HEK293T (cell line): ENCODE measurements around the gene C5orf24.

Experiments
- BHLHE40 ChIP-seq: fragments of 450-650 bp; IDR thresholded peaks from 2 replicates; pipeline ENCODE4 v1.6.1; 2016; ENCODE audit warnings: mild to moderate bottlenecking, moderate library complexity, borderline replicate concordance
- FOXA1 ChIP-seq: fragments of 450-650 bp; IDR thresholded peaks from 2 replicates; pipeline ENCODE4 v1.6.1; 2016; ENCODE audit warnings: mild to moderate bottlenecking
- FOXM1 ChIP-seq: fragments of 450-650 bp; IDR thresholded peaks from 2 replicates; pipeline ENCODE4 v1.6.1; 2017; ENCODE audit warnings: mild to moderate bottlenecking, borderline replicate concordance
- L3MBTL2 ChIP-seq: fragments of 450-650 bp; conservative IDR thresholded peaks from 2 replicates; pipeline ENCODE4 v1.6.1; 2016; ENCODE audit warnings: mild to moderate bottlenecking
- LEF1 ChIP-seq: fragments of 450-650 bp; IDR thresholded peaks from 2 replicates; pipeline ENCODE4 v1.6.1; 2017; ENCODE audit warnings: mild to moderate bottlenecking, borderline replicate concordance
- NFRKB ChIP-seq: fragments of 450-650 bp; IDR thresholded peaks from 2 replicates; pipeline ENCODE4 v1.6.1; 2016; ENCODE audit warnings: mild to moderate bottlenecking, moderate library complexity
- SP1 ChIP-seq: fragments of 450-650 bp; IDR thresholded peaks from 2 replicates; pipeline ENCODE4 v1.6.1; 2017
- TARDBP ChIP-seq: fragments of 450-650 bp; IDR thresholded peaks from 2 replicates; pipeline ENCODE4 v1.6.1; 2016
- ZNF384 ChIP-seq: fragments of 450-650 bp; IDR thresholded peaks from 2 replicates; pipeline ENCODE4 v1.6.1; 2016
- TF ChIP-seq, protein P1 (sequence below): fragments of 450-650 bp; IDR thresholded peaks from 2 replicates; pipeline ENCODE4 v1.6.1; 2016

DNA sequence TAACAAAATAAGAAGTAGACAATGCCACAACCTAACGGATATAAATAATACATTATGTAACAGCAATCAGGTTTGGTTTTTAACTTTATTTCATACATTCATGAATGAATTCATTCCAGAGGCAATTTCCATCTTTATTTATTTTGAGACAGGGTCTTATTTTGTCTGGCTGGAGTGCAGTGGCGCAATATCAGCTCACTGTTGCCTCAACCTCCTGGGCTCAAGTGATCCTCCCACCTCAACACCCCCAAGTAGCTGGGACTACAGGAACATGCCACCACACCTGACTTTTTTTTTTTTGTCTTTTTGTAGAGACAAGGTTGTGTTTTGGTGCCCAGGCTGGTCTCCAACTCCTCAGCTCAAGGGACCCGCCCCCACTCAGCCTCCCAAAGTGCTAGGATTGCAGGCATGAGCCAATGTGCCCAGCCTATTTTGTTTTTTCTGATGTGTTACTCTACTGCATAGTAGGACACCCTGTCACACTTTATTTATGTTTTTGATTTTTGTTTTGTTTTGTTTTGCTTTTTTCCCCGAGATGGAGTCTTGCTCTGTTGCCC lies 26.3 kb upstream of the C5orf24 start:
- TF ChIP-seq L3MBTL2 (no peak), ZNF384 (no peak), SP1 (no peak), FOXA1 (no peak), NFRKB (no peak), FOXM1 (no peak), TARDBP (no peak), BHLHE40 (no peak), LEF1 (no peak)
- TF ChIP-seq, protein P1, sequence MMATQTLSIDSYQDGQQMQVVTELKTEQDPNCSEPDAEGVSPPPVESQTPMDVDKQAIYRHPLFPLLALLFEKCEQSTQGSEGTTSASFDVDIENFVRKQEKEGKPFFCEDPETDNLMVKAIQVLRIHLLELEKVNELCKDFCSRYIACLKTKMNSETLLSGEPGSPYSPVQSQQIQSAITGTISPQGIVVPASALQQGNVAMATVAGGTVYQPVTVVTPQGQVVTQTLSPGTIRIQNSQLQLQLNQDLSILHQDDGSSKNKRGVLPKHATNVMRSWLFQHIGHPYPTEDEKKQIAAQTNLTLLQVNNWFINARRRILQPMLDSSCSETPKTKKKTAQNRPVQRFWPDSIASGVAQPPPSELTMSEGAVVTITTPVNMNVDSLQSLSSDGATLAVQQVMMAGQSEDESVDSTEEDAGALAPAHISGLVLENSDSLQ = no peak
